Measurements from ENCODE around the gene DACH1.

GRCh38 chr13:71464686-71465085 is 402.3 kb downstream of the DACH1 start:
- TF ChIP-seq RARB (CRISPR knock-in tag; IDR thresholded peaks at IDR 0.05) (no peak), OSR1 (CRISPR knock-in tag; IDR thresholded peaks at IDR 0.05) (no peak), ZFP3 (CRISPR knock-in tag; IDR thresholded peaks at IDR 0.05) (no peak), ARNTL (CRISPR knock-in tag; IDR thresholded peaks at IDR 0.05; ENCODE audit: borderline replicate concordance, low read depth) (no peak), TCF4 (CRISPR knock-in tag; IDR thresholded peaks at IDR 0.05; ENCODE audit: borderline replicate concordance) (no peak), ZNF8 (CRISPR knock-in tag; IDR thresholded peaks at IDR 0.05) (no peak), ZFP30 (CRISPR knock-in tag; IDR thresholded peaks at IDR 0.05) (no peak), PATZ1 (CRISPR knock-in tag; IDR thresholded peaks at IDR 0.05; ENCODE audit: borderline replicate concordance) (no peak), ESRRG (CRISPR knock-in tag; IDR thresholded peaks at IDR 0.05) (no peak), BACH2 (CRISPR knock-in tag; IDR thresholded peaks at IDR 0.05; ENCODE audit: borderline replicate concordance) (no peak)
- TF ChIP-seq, protein P1, sequence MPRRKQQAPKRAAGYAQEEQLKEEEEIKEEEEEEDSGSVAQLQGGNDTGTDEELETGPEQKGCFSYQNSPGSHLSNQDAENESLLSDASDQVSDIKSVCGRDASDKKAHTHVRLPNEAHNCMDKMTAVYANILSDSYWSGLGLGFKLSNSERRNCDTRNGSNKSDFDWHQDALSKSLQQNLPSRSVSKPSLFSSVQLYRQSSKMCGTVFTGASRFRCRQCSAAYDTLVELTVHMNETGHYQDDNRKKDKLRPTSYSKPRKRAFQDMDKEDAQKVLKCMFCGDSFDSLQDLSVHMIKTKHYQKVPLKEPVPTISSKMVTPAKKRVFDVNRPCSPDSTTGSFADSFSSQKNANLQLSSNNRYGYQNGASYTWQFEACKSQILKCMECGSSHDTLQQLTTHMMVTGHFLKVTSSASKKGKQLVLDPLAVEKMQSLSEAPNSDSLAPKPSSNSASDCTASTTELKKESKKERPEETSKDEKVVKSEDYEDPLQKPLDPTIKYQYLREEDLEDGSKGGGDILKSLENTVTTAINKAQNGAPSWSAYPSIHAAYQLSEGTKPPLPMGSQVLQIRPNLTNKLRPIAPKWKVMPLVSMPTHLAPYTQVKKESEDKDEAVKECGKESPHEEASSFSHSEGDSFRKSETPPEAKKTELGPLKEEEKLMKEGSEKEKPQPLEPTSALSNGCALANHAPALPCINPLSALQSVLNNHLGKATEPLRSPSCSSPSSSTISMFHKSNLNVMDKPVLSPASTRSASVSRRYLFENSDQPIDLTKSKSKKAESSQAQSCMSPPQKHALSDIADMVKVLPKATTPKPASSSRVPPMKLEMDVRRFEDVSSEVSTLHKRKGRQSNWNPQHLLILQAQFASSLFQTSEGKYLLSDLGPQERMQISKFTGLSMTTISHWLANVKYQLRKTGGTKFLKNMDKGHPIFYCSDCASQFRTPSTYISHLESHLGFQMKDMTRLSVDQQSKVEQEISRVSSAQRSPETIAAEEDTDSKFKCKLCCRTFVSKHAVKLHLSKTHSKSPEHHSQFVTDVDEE (CRISPR knock-in tag; IDR thresholded peaks at IDR 0.05): no peak
- TF ChIP-seq, protein P2, sequence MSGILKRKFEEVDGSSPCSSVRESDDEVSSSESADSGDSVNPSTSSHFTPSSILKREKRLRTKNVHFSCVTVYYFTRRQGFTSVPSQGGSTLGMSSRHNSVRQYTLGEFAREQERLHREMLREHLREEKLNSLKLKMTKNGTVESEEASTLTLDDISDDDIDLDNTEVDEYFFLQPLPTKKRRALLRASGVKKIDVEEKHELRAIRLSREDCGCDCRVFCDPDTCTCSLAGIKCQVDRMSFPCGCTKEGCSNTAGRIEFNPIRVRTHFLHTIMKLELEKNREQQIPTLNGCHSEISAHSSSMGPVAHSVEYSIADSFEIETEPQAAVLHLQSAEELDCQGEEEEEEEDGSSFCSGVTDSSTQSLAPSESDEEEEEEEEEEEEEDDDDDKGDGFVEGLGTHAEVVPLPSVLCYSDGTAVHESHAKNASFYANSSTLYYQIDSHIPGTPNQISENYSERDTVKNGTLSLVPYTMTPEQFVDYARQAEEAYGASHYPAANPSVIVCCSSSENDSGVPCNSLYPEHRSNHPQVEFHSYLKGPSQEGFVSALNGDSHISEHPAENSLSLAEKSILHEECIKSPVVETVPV (CRISPR knock-in tag; IDR thresholded peaks at IDR 0.05): no peak

Data from SK-N-SH treated with all-trans-retinoic acid at 6 μM for 48 hours (cell line).